ENCODE results near the gene SMIM36. TPM values are rescaled to one million over a fixed set of nuclear protein-coding genes. Genes with fewer than 3 reads are reported as not detected.

The SMIM36 gene
- total RNA-seq, 1 experiment from 2014 or later = not detected

- no peak overlapping the region for H3K4me3 Mint-ChIP-seq
- ChIA-PET POLR2A (no interaction called here), CTCF (interaction anchor here (0.9 to 1.3 kb wide), 2 partner anchors 46 to 162 kb away, joined by 3 to 4 read pairs; no protein-coding TSS in a partner anchor)
- H3K27me3 Mint-ChIP-seq (ENCODE audit: low read depth) = no peaks in the 10 kb centered on the region
- no peak overlapping the region for H3K27ac Mint-ChIP-seq
- DNase-seq (ENCODE audit: low spot score) = no peak
- no peak for ATAC-seq
- TF ChIP-seq IRF1 (CRISPR knock-in tag; IDR thresholded peaks at IDR 0.05) (no peak), ZNF423 (CRISPR knock-in tag; IDR thresholded peaks at IDR 0.05) (no peak), ERG (CRISPR knock-in tag; IDR thresholded peaks at IDR 0.05) (no peak), JAZF1 (CRISPR knock-in tag; IDR thresholded peaks at IDR 0.05) (no peak), JUN (CRISPR knock-in tag; IDR thresholded peaks at IDR 0.05) (no peak), KAT7 (CRISPR knock-in tag; IDR thresholded peaks at IDR 0.05; ENCODE audit: borderline replicate concordance) (no peak), TP53 (CRISPR knock-in tag; IDR thresholded peaks at IDR 0.05) (no peak), ZBTB43 (CRISPR knock-in tag; IDR thresholded peaks at IDR 0.05) (no peak), ZMAT4 (CRISPR knock-in tag; IDR thresholded peaks at IDR 0.05) (no peak), ZNF219 (CRISPR knock-in tag; IDR thresholded peaks at IDR 0.05; ENCODE audit: borderline replicate concordance) (no peak), CTCF (IDR thresholded peaks at IDR 0.05) (no peak), ELF4 (CRISPR knock-in tag; IDR thresholded peaks at IDR 0.05; ENCODE audit: low read depth) (no peak), ZNF317 (CRISPR knock-in tag; IDR thresholded peaks at IDR 0.05; ENCODE audit: borderline replicate concordance, low read depth) (no peak), CREB1 (CRISPR knock-in tag; IDR thresholded peaks at IDR 0.05) (no peak), NR3C1 (CRISPR knock-in tag; conservative IDR thresholded peaks at IDR 0.05; ENCODE audit: low read depth) (no peak), SP1 (CRISPR knock-in tag; conservative IDR thresholded peaks at IDR 0.05) (no peak), ZNF121 (CRISPR knock-in tag; IDR thresholded peaks at IDR 0.05) (no peak), MXD4 (CRISPR knock-in tag; IDR thresholded peaks at IDR 0.05; ENCODE audit: borderline replicate concordance) (no peak), NR2C2 (CRISPR knock-in tag; IDR thresholded peaks at IDR 0.05) (no peak)
- 0 out of 2 replicates have a peak, but pooled peaks cover 4% of the 10 kb centered on the region for H3K9me3 Mint-ChIP-seq
- H3K4me1 Mint-ChIP-seq = peaks cover 23% of the 10 kb centered on the region
- no peaks in the 10 kb centered on the region for H3K36me3 Mint-ChIP-seq
Measured at GRCh38 chr17:55555772-55556171, 44.5 kb upstream of the SMIM36 start.

- peaks cover 23% of the 10 kb centered on the region for H3K4me1 Mint-ChIP-seq
- POLR2A ChIA-PET = no interaction called here
- no peak overlapping the region for H3K27ac Mint-ChIP-seq
- CTCF ChIA-PET = interaction anchor here (1.7 to 1.8 kb wide), 2 partner anchors 53 to 92 kb away, joined by 3 to 7 read pairs; no protein-coding TSS in a partner anchor
- ATAC-seq = peak; percentile 78
- H3K36me3 Mint-ChIP-seq = peaks cover 2% of the 10 kb centered on the region; the same call in 1 of the 2 replicates
- no peaks in the 10 kb centered on the region; the same call in 1 of the 2 replicates for H3K27me3 Mint-ChIP-seq (ENCODE audit: low read depth)
- no peak for DNase-seq (ENCODE audit: low spot score)
- H3K4me3 Mint-ChIP-seq = no peak overlapping the region
- H3K9me3 Mint-ChIP-seq = peaks cover 8% of the 10 kb centered on the region
- TF ChIP-seq ZNF423 (CRISPR knock-in tag; IDR thresholded peaks at IDR 0.05) (no peak), ZNF281 (CRISPR knock-in tag; IDR thresholded peaks at IDR 0.05) (no peak), MXD4 (CRISPR knock-in tag; IDR thresholded peaks at IDR 0.05; ENCODE audit: borderline replicate concordance) (no peak), ESRRA (CRISPR knock-in tag; IDR thresholded peaks at IDR 0.05; ENCODE audit: borderline replicate concordance) (no peak), ATF6 (CRISPR knock-in tag; IDR thresholded peaks at IDR 0.05) (no peak), AR (CRISPR knock-in tag; IDR thresholded peaks at IDR 0.05) (no peak), TP53 (CRISPR knock-in tag; IDR thresholded peaks at IDR 0.05) (no peak)
Measured at GRCh38 chr17:55549140-55549539, 37.9 kb upstream of the SMIM36 start.
